Measurements from ENCODE around the gene DAAM2. TPM values are rescaled to one million over a fixed set of nuclear protein-coding genes. Genes with fewer than 3 reads are reported as not detected.

DAAM2 gene
- polyA plus RNA-seq, 1 of the 3 experiments (the other 2 are of a cell fraction), result 0.20 TPM

DNA sequence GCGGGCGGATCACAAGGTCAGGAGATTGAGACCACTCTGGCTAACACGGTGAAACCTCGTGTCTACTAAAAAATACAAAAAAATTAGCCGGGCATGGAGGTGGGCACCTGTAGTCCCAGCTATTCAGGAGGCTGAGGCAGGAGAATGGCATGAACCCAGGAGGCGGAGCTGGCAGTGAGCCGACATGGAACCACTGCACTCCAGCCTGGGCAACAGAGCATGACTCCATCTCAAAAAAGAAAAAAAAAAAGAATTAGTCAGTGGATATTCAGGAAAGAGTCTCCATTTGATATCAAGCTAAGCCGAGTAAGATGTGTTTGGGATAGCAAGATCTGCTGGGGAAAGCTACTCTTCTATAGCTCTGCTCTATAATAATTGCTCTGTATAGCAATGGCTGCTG, 101.1 kb downstream of the DAAM2 start:
- H3K9me3 ChIP-seq, result no peaks in the 10 kb centered on the region
- TF ChIP-seq POLR2AphosphoS5 (IDR thresholded peaks at IDR 0.05; ENCODE audit: low read depth, low read length), result no peak
- TF ChIP-seq, protein P1, sequence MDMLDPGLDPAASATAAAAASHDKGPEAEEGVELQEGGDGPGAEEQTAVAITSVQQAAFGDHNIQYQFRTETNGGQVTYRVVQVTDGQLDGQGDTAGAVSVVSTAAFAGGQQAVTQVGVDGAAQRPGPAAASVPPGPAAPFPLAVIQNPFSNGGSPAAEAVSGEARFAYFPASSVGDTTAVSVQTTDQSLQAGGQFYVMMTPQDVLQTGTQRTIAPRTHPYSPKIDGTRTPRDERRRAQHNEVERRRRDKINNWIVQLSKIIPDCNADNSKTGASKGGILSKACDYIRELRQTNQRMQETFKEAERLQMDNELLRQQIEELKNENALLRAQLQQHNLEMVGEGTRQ (IDR thresholded peaks at IDR 0.05; ENCODE audit: borderline replicate concordance, low read depth, low read length), result no peak
- TF ChIP-seq EP300 (IDR thresholded peaks at IDR 0.05; ENCODE audit: borderline replicate concordance in 1 of 2, low read depth in 1 of 2, low read length in 1 of 2), result no peak
- no peak for TF ChIP-seq NRF1 (IDR thresholded peaks at IDR 0.05; ENCODE audit: low read depth, low read length)
- POLR2A ChIA-PET, result no interaction called here
- CTCF ChIA-PET, result interaction anchor here (0.5 to 7.2 kb wide), 23 partner anchors 12 to 1381 kb away, joined by 3 to 69 read pairs (median 4); partner anchors contain the start of genes DAAM2 and KIF6
- H3K79me2 ChIP-seq (ENCODE audit: insufficient read depth), result no peaks in the 10 kb centered on the region
- H3K4me3 ChIP-seq (ENCODE audit: low read depth in 2 of 2, low read length in 1 of 2), result no peak overlapping the region
- H3F3A ChIP-seq (replicated peaks; ENCODE audit: insufficient read depth), result no peaks in the 10 kb centered on the region
- H4K20me1 ChIP-seq (ENCODE audit: insufficient read depth), result no peaks in the 10 kb centered on the region
- H3K36me3 ChIP-seq (replicated peaks in 1 of 2; ENCODE audit: control insufficient read depth in 1 of 2, insufficient read depth in 2 of 2, low read length in 1 of 2), result no peaks in the 10 kb centered on the region
- DNase-seq, result no peak
- H3K9me2 ChIP-seq, result no peaks in the 10 kb centered on the region
- H3K4me1 ChIP-seq (ENCODE audit: control insufficient read depth in 1 of 2, insufficient read depth in 2 of 2, low read depth in 1 of 2, low read length in 1 of 2), result peaks cover 0 to 2% of the 10 kb centered on the region in 2 experiments; a peak in 1 of 4 replicates
- no peaks in the 10 kb centered on the region for H3K27me3 ChIP-seq (ENCODE audit: insufficient read depth)
- no peak overlapping the region for H3K4me2 ChIP-seq
- no peak overlapping the region for H3K9ac ChIP-seq
- H3K27ac ChIP-seq (ENCODE audit: low read depth in 2 of 2, low read length in 1 of 2), result no peak overlapping the region
- H2AFZ ChIP-seq (ENCODE audit: low read depth), result no peak overlapping the region
- WGBS (ENCODE audit: low lambda C conversion rate), result 62% methylated on average over 8 of the region's 8 CpGs

DNA sequence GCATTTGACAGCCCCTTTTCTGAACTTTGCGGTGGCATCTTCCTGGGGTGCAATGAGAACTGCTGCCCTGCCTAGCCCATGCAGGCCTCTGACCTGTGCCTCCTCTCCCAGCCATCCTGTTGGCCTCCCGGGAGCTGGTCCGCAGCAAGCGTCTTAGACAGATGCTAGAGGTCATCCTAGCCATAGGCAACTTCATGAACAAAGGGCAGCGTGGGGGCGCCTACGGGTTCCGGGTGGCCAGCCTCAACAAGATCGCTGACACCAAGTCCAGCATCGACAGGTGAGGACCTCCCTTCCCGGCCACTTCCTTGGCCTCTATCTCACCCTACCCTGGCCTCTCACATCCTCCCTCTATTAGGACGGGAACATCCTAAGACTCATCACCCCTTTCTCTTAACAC, 104.5 kb downstream of the DAAM2 start:
- H3K9me2 ChIP-seq, result no peaks in the 10 kb centered on the region
- H3K27me3 ChIP-seq (ENCODE audit: insufficient read depth), result no peaks in the 10 kb centered on the region
- H3K79me2 ChIP-seq (ENCODE audit: insufficient read depth), result no peaks in the 10 kb centered on the region
- POLR2A ChIA-PET, result no interaction called here
- no peaks in the 10 kb centered on the region for H3K9me3 ChIP-seq
- H3K9ac ChIP-seq, result no peak overlapping the region
- no peaks in the 10 kb centered on the region for H4K20me1 ChIP-seq (ENCODE audit: insufficient read depth)
- H2AFZ ChIP-seq (ENCODE audit: low read depth), result no peak overlapping the region
- CTCF ChIA-PET, result interaction anchor here (6.5 to 7.2 kb wide), 2 partner anchors 519 to 535 kb away, joined by 45 to 69 read pairs; no protein-coding TSS in a partner anchor
- no peak for DNase-seq
- TF ChIP-seq JUND (IDR thresholded peaks at IDR 0.05), result no peak
- no peak for TF ChIP-seq GABPA (IDR thresholded peaks at IDR 0.05; ENCODE audit: low read depth)
- TF ChIP-seq MXI1 (IDR thresholded peaks at IDR 0.05; ENCODE audit: low read depth, low read length), result no peak
- TF ChIP-seq SIN3A (IDR thresholded peaks at IDR 0.05; ENCODE audit: borderline replicate concordance, low read depth, low read length), result no peak
- TF ChIP-seq ELF1 (IDR thresholded peaks at IDR 0.05), result no peak
- TF ChIP-seq, protein P2, sequence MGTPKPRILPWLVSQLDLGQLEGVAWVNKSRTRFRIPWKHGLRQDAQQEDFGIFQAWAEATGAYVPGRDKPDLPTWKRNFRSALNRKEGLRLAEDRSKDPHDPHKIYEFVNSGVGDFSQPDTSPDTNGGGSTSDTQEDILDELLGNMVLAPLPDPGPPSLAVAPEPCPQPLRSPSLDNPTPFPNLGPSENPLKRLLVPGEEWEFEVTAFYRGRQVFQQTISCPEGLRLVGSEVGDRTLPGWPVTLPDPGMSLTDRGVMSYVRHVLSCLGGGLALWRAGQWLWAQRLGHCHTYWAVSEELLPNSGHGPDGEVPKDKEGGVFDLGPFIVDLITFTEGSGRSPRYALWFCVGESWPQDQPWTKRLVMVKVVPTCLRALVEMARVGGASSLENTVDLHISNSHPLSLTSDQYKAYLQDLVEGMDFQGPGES (IDR thresholded peaks at IDR 0.05; ENCODE audit: low read depth, low read length), result no peak
- TF ChIP-seq, protein P3, sequence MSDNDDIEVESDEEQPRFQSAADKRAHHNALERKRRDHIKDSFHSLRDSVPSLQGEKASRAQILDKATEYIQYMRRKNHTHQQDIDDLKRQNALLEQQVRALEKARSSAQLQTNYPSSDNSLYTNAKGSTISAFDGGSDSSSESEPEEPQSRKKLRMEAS (IDR thresholded peaks at IDR 0.05; ENCODE audit: low read depth), result no peak
- no peak for TF ChIP-seq TCF12 (IDR thresholded peaks at IDR 0.05)
- TF ChIP-seq, protein P1 (IDR thresholded peaks at IDR 0.05; ENCODE audit: borderline replicate concordance, low read depth, low read length), result no peak
- no peak for TF ChIP-seq MEF2A (IDR thresholded peaks at IDR 0.05; ENCODE audit: borderline replicate concordance, low read depth)
- TF ChIP-seq, protein P4, sequence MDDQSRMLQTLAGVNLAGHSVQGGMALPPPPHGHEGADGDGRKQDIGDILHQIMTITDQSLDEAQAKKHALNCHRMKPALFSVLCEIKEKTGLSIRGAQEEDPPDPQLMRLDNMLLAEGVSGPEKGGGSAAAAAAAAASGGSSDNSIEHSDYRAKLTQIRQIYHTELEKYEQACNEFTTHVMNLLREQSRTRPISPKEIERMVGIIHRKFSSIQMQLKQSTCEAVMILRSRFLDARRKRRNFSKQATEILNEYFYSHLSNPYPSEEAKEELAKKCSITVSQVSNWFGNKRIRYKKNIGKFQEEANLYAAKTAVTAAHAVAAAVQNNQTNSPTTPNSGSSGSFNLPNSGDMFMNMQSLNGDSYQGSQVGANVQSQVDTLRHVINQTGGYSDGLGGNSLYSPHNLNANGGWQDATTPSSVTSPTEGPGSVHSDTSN (IDR thresholded peaks at IDR 0.05), result no peak
- H3K4me3 ChIP-seq (ENCODE audit: low read depth in 2 of 2, low read length in 1 of 2), result no peak overlapping the region
- no peaks in the 10 kb centered on the region for H3K36me3 ChIP-seq (replicated peaks in 1 of 2; ENCODE audit: control insufficient read depth in 1 of 2, insufficient read depth in 2 of 2, low read length in 1 of 2)
- no peak overlapping the region for H3K27ac ChIP-seq (ENCODE audit: low read depth in 2 of 2, low read length in 1 of 2)
- no peaks in the 10 kb centered on the region for H3F3A ChIP-seq (replicated peaks; ENCODE audit: insufficient read depth)
- no peak overlapping the region for H3K4me2 ChIP-seq
- no peaks in the 10 kb centered on the region for H3K4me1 ChIP-seq (ENCODE audit: control insufficient read depth in 1 of 2, insufficient read depth in 2 of 2, low read depth in 1 of 2, low read length in 1 of 2)
- WGBS (ENCODE audit: low lambda C conversion rate), result 50% methylated on average over 1 of the region's 12 CpGs
